T follicular helper cell (primary cell): ENCODE measurements around the gene FBLN2.

Source experiments
- DNase-seq: peaks from one replicate; pipeline ENCODE4 v3.0.0-alpha.2; 2020; ENCODE audit warnings: low read depth

FBLN2 gene

GRCh38 chr3:13648060-13649001, 99.4 kb downstream of the FBLN2 start:
- peak; percentile 64 for DNase-seq

- peak; percentile 67 for DNase-seq
Measured at GRCh38 chr3:13650210-13651056, 101.5 kb downstream of the FBLN2 start.

GRCh38 chr3:13651057-13651400, 102.1 kb downstream of the FBLN2 start:
- DNase-seq: no peak

GRCh38 chr3:13651775-13652428, 103.0 kb downstream of the FBLN2 start:
- no peak for DNase-seq

- no peak for DNase-seq
Measured at GRCh38 chr3:13652728-13653127, 103.8 kb downstream of the FBLN2 start.

GRCh38 chr3:13653631-13654279, 104.8 kb downstream of the FBLN2 start:
- no peak for DNase-seq

- DNase-seq: peak; percentile 10
Measured at GRCh38 chr3:13654330-13655060, 105.6 kb downstream of the FBLN2 start.

- no peak for DNase-seq
Measured at GRCh38 chr3:13655061-13655913, 106.4 kb downstream of the FBLN2 start.

- DNase-seq: no peak
Measured at GRCh38 chr3:13656584-13657301, 107.8 kb downstream of the FBLN2 start.

GRCh38 chr3:13657660-13658435, 108.9 kb downstream of the FBLN2 start:
- DNase-seq: peak; percentile 51

GRCh38 chr3:13658681-13659080, 109.8 kb downstream of the FBLN2 start:
- DNase-seq: no peak

GRCh38 chr3:13659221-13659969, 110.5 kb downstream of the FBLN2 start:
- no peak for DNase-seq

GRCh38 chr3:13660042-13660874, 111.3 kb downstream of the FBLN2 start:
- DNase-seq: no peak

GRCh38 chr3:13661121-13661520, 112.2 kb downstream of the FBLN2 start:
- DNase-seq: no peak

- no peak for DNase-seq
Measured at GRCh38 chr3:13662238-13662847, 113.4 kb downstream of the FBLN2 start.

GRCh38 chr3:13663781-13664535, 115.0 kb downstream of the FBLN2 start:
- no peak for DNase-seq
